ENCODE results near the gene UBE2K. TPM values are rescaled to one million over a fixed set of nuclear protein-coding genes. Genes with fewer than 3 reads are reported as not detected.

The UBE2K gene
- total and polyA plus RNA-seq, 2 of the 13 experiments (the other 11 are each of a cell fraction or from before 2014, with no cell fraction given): 36.2 to 81.0 TPM

DNA sequence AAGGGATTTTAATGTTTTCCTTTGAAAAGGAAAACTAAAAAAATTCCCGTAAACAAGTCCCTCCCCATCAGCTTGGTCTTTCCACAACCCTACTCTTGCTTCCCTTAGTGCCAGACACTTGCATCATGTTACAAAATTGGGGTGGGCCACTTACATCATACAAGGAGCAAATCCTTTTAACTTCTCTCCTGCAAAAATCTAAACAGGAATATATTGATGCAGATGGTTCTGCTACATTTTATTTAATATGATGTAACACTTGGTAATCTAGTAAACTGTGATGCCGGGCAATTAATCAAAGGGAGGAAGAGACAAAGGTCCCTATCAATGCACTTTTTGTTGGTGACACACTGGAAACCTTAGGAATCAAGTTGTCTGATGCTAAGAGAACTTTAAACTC, 125.3 kb downstream of the UBE2K start:
- no peak overlapping the region for H3K4me3 ChIP-seq (replicated peaks in 1 of 3; ENCODE audit: insufficient read depth in 1 of 3, low read depth in 2 of 3, low read length in 3 of 3)
- ChIA-PET CTCF (ENCODE audit: low intra/inter-chr PET ratio, low total read pairs) (no interaction called here), POLR2A (no interaction called here)
- H3K9ac ChIP-seq (ENCODE audit: insufficient read depth, low read depth, low read length): no peak overlapping the region
- no peak for FAIRE-seq
- peaks cover 5 to 8% of the 10 kb centered on the region in 2 experiments; a peak in 3 of 5 replicates for H3K36me3 ChIP-seq (replicated peaks in 1 of 2; ENCODE audit: control insufficient read depth in 1 of 2, insufficient read depth in 2 of 2, low read length in 2 of 2)
- DNase-seq (ENCODE audit: low spot score): no peak
- H3K27ac ChIP-seq (ENCODE audit: extremely low read length, insufficient read depth, low read length): no peak overlapping the region
- no peak for ATAC-seq
- no TSS peak for BruUV-seq (replicated peaks)
- no peak overlapping the region for H2AFZ ChIP-seq (ENCODE audit: low read length)
- no peaks in the 10 kb centered on the region for H3K27me3 ChIP-seq (ENCODE audit: control insufficient read depth in 1 of 2, insufficient read depth in 2 of 2, low read length in 2 of 2)
- H4K20me1 ChIP-seq (ENCODE audit: insufficient read depth, low read length): no peaks in the 10 kb centered on the region
- in situ Hi-C loops (cut with HindIII; ENCODE audit: extremely low pct_ligation_motif_present, low pct_unique_long_range_greater_than_20kb): no loop called here
- TF ChIP-seq, protein P1, sequence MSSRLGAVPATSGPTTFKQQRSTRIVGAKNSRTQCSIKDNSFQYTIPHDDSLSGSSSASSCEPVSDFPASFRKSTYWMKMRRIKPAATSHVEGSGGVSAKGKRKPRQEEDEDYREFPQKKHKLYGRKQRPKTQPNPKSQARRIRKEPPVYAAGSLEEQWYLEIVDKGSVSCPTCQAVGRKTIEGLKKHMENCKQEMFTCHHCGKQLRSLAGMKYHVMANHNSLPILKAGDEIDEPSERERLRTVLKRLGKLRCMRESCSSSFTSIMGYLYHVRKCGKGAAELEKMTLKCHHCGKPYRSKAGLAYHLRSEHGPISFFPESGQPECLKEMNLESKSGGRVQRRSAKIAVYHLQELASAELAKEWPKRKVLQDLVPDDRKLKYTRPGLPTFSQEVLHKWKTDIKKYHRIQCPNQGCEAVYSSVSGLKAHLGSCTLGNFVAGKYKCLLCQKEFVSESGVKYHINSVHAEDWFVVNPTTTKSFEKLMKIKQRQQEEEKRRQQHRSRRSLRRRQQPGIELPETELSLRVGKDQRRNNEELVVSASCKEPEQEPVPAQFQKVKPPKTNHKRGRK (CRISPR knock-in tag; IDR thresholded peaks at IDR 0.05): no peak
- TF ChIP-seq, protein P2, sequence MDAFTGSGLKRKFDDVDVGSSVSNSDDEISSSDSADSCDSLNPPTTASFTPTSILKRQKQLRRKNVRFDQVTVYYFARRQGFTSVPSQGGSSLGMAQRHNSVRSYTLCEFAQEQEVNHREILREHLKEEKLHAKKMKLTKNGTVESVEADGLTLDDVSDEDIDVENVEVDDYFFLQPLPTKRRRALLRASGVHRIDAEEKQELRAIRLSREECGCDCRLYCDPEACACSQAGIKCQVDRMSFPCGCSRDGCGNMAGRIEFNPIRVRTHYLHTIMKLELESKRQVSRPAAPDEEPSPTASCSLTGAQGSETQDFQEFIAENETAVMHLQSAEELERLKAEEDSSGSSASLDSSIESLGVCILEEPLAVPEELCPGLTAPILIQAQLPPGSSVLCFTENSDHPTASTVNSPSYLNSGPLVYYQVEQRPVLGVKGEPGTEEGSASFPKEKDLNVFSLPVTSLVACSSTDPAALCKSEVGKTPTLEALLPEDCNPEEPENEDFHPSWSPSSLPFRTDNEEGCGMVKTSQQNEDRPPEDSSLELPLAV (CRISPR knock-in tag; conservative IDR thresholded peaks at IDR 0.05; ENCODE audit: low read depth): no peak
- no peak for TF ChIP-seq ZNF329 (CRISPR knock-in tag; IDR thresholded peaks at IDR 0.05; ENCODE audit: low read depth)
- TF ChIP-seq RBAK (CRISPR knock-in tag; IDR thresholded peaks at IDR 0.05): no peak
- TF ChIP-seq ZNF781 (CRISPR knock-in tag; IDR thresholded peaks at IDR 0.05; ENCODE audit: borderline replicate concordance, not compliant biosample characterization): no peak
- TF ChIP-seq GATAD2A (CRISPR knock-in tag; IDR thresholded peaks at IDR 0.05): no peak
- no peak for TF ChIP-seq NFKB2 (CRISPR knock-in tag; IDR thresholded peaks at IDR 0.05; ENCODE audit: borderline replicate concordance)
- TF ChIP-seq ZNF703 (CRISPR knock-in tag; IDR thresholded peaks at IDR 0.05; ENCODE audit: borderline replicate concordance): no peak
- TF ChIP-seq RARA (CRISPR knock-in tag; IDR thresholded peaks at IDR 0.05): no peak
- H3K4me1 ChIP-seq (ENCODE audit: insufficient read depth, low read length): peaks cover 13% of the 10 kb centered on the region
- no peaks in the 10 kb centered on the region for H3K9me3 ChIP-seq (ENCODE audit: low read length)
- intact Hi-C loops (cut with micrococcal nuclease; ENCODE audit: unreplicated experiment): no loop called here
- no peak overlapping the region for H3K4me2 ChIP-seq (ENCODE audit: low read depth, low read length)
- no peaks in the 10 kb centered on the region for H3K79me2 ChIP-seq (ENCODE audit: insufficient read depth, low read length)
- WGBS (ENCODE audit: low lambda C conversion rate): 95% methylated on average over 2 of the region's 2 CpGs

Data from HepG2 (cell line).